ENCODE data around the gene HNRNPC.

The HNRNPC gene

GRCh38 chr14:21205678-21206581 lies 63.3 kb downstream of the HNRNPC start:
- Mint-ChIP-seq H3K4me3 (peak overlapping the region; percentile 68 to 77), H3K4me1 (peaks cover 52 to 76% of the 10 kb centered on the region in 2 donors)

GRCh38 chr14:21205026-21205677 lies 64.1 kb downstream of the HNRNPC start:
- H3K9me3 Mint-ChIP-seq = peaks cover 0 to 1% of the 10 kb centered on the region in 2 donors
- DNase-seq (no peak), ATAC-seq (replicated peaks) (no peak)
- H3K4me1 Mint-ChIP-seq = peaks cover 48 to 73% of the 10 kb centered on the region in 2 donors
- H3K27me3 Mint-ChIP-seq = no peaks in the 10 kb centered on the region
- peak overlapping the region; percentile 89 for H3K27ac Mint-ChIP-seq
- peaks cover 62 to 76% of the 10 kb centered on the region in 2 donors for H3K36me3 Mint-ChIP-seq
- H3K4me3 Mint-ChIP-seq = no peak overlapping the region

More at GRCh38 chr14:21205678-21206581, 63.3 kb downstream of the HNRNPC start:
- peaks cover 66 to 79% of the 10 kb centered on the region in 2 donors for H3K36me3 Mint-ChIP-seq
- ATAC-seq (replicated peaks) (peak; percentile 30 to 31), DNase-seq (no peak)
- no peaks in the 10 kb centered on the region for H3K27me3 Mint-ChIP-seq
- H3K27ac Mint-ChIP-seq = peak overlapping the region; percentile 97
- peaks cover 0 to 1% of the 10 kb centered on the region in 2 donors for H3K9me3 Mint-ChIP-seq

- ATAC-seq (replicated peaks) (no peak), DNase-seq (no peak)
- H3K36me3 Mint-ChIP-seq = peaks cover 59 to 68% of the 10 kb centered on the region in 2 donors
- H3K27ac Mint-ChIP-seq = peak overlapping the region; percentile 89
- H3K4me1 Mint-ChIP-seq = peaks cover 41 to 66% of the 10 kb centered on the region in 2 donors
- H3K9me3 Mint-ChIP-seq = peaks cover 0 to 1% of the 10 kb centered on the region in 2 donors
- no peaks in the 10 kb centered on the region for H3K27me3 Mint-ChIP-seq
- H3K4me3 Mint-ChIP-seq = peak overlapping the region in 1 of 2 donors; percentile 68
These were observed 64.8 kb downstream of the HNRNPC start for GRCh38 chr14:21204167-21205025.

GRCh38 chr14:21203470-21204166 lies 65.6 kb downstream of the HNRNPC start:
- ATAC-seq (replicated peaks) (no peak), DNase-seq (no peak)
- Mint-ChIP-seq H3K27me3 (no peaks in the 10 kb centered on the region), H3K36me3 (peaks cover 56 to 63% of the 10 kb centered on the region in 2 donors), H3K9me3 (peaks cover 0 to 1% of the 10 kb centered on the region in 2 donors), H3K4me1 (peaks cover 40 to 61% of the 10 kb centered on the region in 2 donors), H3K4me3 (peak overlapping the region in 1 of 2 donors; percentile 68), H3K27ac (peak overlapping the region; percentile 89)

- DNase-seq = no peak
- Mint-ChIP-seq H3K27ac (peak overlapping the region; percentile 89), H3K27me3 (no peaks in the 10 kb centered on the region), H3K4me3 (no peak overlapping the region), H3K36me3 (peaks cover 47 to 59% of the 10 kb centered on the region in 2 donors), H3K9me3 (peaks cover 3 to 4% of the 10 kb centered on the region in 2 donors), H3K4me1 (peaks cover 33 to 52% of the 10 kb centered on the region in 2 donors)
- ATAC-seq (replicated peaks) = no peak
These were observed 66.5 kb downstream of the HNRNPC start for GRCh38 chr14:21202463-21203358.

DNA sequence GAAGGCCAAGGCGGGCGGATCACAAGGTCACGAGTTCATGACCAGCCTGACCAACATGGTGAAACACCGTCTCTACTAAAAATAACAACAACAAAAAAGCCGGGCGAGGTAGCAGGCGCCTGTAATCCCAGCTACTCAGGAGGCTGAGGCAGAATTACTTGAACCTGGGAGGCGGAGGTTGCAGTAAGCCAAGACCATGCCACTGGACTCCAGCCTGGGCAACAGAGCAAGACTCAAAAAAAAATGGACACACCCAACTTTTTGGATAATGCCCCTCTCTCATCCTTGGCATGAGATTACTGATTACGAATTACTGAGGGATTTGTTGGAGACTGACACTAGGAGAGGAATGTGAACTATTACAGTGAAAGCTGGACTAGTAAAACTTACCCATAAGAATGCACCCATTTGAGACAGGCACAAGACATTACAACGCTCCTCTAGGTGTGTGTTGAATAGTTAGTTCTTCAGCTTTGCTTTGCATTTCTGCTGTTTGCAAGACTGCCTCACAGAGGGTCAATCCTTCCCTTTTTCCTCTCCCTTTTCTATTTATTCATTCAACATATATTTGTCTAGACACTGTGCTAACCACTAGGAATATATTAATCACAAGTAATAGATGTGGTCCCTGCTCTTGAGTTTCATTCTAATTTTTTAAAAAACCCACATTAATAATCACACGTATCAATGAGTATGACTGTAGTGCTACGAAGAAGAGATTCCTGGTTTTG lies 67.3 kb downstream of the HNRNPC start:
- H3K27me3 Mint-ChIP-seq = no peaks in the 10 kb centered on the region
- H3K4me1 Mint-ChIP-seq = peaks cover 26 to 43% of the 10 kb centered on the region in 2 donors
- no peak overlapping the region for H3K4me3 Mint-ChIP-seq
- no peak for DNase-seq
- H3K36me3 Mint-ChIP-seq = peaks cover 41 to 54% of the 10 kb centered on the region in 2 donors
- peaks cover 2 to 7% of the 10 kb centered on the region in 2 donors for H3K9me3 Mint-ChIP-seq
- peak overlapping the region; percentile 70 for H3K27ac Mint-ChIP-seq
- peak in 1 of 2 donors; percentile 6 for ATAC-seq (replicated peaks)

DNA sequence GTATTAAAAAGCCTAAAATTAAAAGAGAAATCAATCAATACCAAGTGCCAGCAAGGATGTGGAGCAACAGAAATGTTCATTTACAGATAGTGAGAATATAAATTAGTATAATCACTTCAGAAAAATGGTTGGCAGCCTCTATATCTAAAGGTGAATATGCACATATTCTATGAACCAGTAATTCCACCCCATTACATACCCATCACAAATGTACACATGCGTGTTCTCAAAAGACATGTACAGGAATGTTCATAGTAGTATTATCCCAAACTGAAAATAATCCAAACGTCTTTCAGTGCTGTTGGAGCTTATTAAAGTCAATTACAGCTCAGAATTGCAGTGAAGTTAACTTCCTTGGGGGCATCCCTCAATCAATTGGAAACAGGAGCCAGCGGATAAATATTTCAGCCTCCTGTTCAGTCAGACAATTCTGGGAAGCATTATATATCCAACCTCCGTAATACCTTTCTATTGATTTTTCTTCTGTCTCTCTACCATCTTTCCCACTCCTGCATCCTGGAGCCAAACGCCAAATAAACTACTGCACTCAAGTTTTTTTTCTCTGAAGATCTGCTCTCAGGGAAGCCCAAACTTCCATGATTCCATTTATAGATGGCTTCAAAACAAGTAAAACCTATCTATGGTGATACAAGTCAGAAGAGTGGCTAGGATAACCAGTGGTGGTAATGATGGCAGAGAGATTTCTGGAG lies 68.3 kb downstream of the HNRNPC start:
- peaks cover 19 to 33% of the 10 kb centered on the region in 2 donors for H3K4me1 Mint-ChIP-seq
- H3K9me3 Mint-ChIP-seq = peaks cover 2 to 7% of the 10 kb centered on the region in 2 donors
- DNase-seq (no peak), ATAC-seq (replicated peaks) (no peak)
- no peak overlapping the region for H3K27ac Mint-ChIP-seq
- no peak overlapping the region for H3K4me3 Mint-ChIP-seq
- no peaks in the 10 kb centered on the region for H3K27me3 Mint-ChIP-seq
- H3K36me3 Mint-ChIP-seq = peaks cover 31 to 44% of the 10 kb centered on the region in 2 donors

- Mint-ChIP-seq H3K4me1 (peaks cover 19 to 28% of the 10 kb centered on the region in 2 donors), H3K36me3 (peaks cover 24 to 35% of the 10 kb centered on the region in 2 donors), H3K27ac (peak overlapping the region; percentile 43), H3K4me3 (no peak overlapping the region), H3K9me3 (peaks cover 2 to 7% of the 10 kb centered on the region in 2 donors), H3K27me3 (no peaks in the 10 kb centered on the region)
- ATAC-seq (replicated peaks) = peak in 1 of 2 donors; percentile 11
- no peak for DNase-seq
These were observed 69.4 kb downstream of the HNRNPC start for GRCh38 chr14:21199611-21200560.

DNA sequence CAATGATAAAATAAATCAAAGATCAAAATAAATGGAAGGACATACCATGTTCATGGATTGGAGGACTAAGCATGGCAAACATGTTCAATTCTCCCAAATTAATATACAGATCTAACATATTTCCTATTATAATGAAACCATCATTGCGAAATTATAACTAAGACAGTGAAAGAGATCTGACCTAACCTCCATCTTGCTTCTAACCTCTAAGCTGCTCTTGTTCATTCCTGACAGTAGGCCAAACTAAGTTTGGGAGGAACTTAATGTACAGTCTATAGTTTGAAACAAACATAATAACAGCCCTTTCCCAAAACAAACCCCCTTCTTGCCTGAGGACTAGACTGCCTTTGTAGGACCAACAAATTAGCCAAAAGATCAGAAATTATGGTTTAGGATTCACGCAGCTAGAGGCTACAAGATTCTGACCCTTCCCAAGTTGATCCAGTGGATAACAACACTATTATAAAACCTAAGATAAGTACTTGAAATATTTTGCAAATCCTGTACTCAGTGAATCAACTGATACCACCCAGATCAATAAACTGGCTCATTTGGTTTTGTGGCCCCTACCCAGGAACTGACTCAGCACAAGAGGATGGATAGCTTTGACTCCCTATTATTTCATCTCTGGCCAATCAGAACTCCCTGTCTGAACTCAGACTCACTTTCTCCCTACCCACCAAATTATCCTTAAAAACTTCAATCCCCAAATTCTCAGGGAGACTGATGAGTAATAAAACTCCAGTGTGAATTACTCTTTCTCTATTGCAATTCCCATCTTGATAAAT lies 71.6 kb downstream of the HNRNPC start:
- Mint-ChIP-seq H3K27ac (peak overlapping the region; percentile 83), H3K36me3 (peaks cover 4 to 13% of the 10 kb centered on the region in 2 donors), H3K4me3 (peak overlapping the region in 1 of 2 donors; percentile 30), H3K27me3 (no peaks in the 10 kb centered on the region), H3K4me1 (peaks cover 7 to 9% of the 10 kb centered on the region in 2 donors), H3K9me3 (peaks cover 2 to 7% of the 10 kb centered on the region in 2 donors)
- DNase-seq = no peak
- no peak for ATAC-seq (replicated peaks)

DNA sequence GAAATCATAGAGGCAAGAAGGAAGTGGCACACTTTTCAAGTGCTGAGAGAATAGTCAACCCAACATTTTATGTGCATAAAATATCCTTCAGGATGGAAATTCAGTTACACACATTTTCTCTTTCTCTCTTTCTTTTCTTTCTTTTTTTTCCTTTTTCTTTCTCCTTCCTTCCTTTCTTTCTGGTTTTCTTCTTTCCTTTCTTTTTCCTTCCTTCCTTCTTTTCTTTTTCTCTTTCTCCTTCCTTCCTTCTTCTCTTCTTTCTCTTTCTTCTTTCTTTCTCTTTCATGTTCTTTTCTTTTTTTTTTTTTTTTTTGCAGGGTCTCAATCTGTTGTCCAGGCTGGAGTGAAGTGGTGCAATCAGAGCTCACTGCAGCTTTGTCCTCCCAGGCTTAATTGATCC lies 74.6 kb downstream of the HNRNPC start:
- no peak overlapping the region for H3K27ac Mint-ChIP-seq
- H3K27me3 Mint-ChIP-seq = no peaks in the 10 kb centered on the region
- peaks cover 9 to 17% of the 10 kb centered on the region in 2 donors for H3K4me1 Mint-ChIP-seq
- no peak for ATAC-seq (replicated peaks)
- no peak overlapping the region for H3K4me3 Mint-ChIP-seq
- DNase-seq = no peak
- peaks cover 2 to 7% of the 10 kb centered on the region in 2 donors for H3K9me3 Mint-ChIP-seq
- H3K36me3 Mint-ChIP-seq = peaks cover 0 to 7% of the 10 kb centered on the region in 2 donors
